Measurements from ENCODE around the gene BPIFB3.

Gene BPIFB3, protein sequence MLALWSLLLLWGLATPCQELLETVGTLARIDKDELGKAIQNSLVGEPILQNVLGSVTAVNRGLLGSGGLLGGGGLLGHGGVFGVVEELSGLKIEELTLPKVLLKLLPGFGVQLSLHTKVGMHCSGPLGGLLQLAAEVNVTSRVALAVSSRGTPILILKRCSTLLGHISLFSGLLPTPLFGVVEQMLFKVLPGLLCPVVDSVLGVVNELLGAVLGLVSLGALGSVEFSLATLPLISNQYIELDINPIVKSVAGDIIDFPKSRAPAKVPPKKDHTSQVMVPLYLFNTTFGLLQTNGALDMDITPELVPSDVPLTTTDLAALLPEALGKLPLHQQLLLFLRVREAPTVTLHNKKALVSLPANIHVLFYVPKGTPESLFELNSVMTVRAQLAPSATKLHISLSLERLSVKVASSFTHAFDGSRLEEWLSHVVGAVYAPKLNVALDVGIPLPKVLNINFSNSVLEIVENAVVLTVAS

DNA sequence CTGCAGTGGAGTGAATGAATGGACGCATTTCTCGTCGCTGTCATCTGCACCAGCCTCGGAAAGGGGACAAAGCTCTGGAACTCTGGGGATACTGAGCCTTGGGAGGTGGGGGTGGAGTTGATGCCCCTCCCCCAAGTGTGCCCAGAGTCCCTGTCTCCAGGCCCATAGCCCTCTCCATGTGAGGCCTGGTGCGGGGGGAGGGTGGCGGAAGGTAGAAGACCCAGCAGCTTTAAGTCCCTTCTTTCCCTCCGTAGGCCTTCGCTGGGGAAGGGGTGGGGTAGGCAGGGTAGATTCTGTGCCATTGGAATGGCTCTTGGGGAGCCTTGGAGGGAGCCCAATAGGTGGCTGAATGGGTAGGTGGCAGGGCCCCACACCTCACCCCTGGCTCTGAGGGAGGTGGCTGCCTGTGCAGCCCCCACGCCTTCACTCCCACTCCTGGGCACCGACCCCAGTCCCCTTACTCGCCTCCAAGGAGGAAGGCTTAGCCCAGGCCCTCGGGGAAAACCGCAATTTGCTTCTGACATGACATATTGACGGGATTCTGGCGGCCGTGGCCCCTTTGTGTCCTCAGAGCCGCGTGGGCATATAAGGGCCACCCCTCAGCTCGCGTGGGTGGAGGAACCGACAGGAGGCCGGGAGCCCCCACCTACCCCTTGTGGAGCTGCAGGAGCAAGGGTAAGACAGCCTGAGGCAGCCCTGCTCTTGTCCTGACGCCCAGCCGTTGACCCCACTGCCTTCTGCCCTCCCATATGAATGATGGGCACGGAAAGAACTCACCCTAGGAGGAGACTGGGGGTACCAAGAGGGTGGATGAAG, at the start of gene BPIFB3:
TSS of gene BPIFB3 (plus strand) at position 613 of the 816 bp plus-strand sequence. CDS start 1,533 bp downstream, outside the sequence.
- no peak for DNase-seq

DNA sequence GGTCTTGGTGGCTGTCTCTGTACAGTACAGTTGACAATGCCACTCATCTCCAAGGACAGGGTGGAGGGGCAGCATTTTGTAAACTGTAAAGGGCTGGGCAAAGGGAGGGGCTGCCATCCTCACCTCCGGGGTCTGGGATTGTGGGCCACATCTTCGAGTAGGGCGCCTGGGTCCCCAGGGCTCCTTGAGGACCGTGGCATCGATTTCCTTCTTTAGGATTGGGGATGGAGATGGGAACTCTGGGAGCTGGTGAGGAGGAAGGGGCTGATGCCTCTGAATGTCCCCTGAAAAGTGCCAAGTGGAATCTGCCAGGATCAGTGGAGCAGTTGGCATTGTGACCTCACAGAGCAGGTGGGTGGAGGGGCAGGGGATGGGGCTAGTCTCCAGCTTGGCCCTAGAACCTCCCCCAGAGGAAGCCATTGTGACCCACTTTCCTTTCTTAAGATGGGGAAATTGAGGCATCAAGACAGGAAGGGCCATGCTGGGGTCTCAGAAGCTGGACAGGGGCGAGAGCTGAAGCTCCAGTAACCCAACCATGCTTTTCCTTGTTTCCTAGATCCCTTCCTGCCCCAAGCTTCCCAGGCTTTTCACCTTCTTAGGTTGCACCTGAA, 49.5 kb upstream of the BPIFB3 start, which contains the start of gene SUN5:
TSS of gene SUN5 (minus strand) at position 293 of the 611 bp plus-strand sequence. CDS start at position 200, 93 bp downstream.
- no peak for DNase-seq

- no peak for DNase-seq
These were observed 48.6 kb upstream of the BPIFB3 start for GRCh38 chr20:33005132-33005566.

DNA sequence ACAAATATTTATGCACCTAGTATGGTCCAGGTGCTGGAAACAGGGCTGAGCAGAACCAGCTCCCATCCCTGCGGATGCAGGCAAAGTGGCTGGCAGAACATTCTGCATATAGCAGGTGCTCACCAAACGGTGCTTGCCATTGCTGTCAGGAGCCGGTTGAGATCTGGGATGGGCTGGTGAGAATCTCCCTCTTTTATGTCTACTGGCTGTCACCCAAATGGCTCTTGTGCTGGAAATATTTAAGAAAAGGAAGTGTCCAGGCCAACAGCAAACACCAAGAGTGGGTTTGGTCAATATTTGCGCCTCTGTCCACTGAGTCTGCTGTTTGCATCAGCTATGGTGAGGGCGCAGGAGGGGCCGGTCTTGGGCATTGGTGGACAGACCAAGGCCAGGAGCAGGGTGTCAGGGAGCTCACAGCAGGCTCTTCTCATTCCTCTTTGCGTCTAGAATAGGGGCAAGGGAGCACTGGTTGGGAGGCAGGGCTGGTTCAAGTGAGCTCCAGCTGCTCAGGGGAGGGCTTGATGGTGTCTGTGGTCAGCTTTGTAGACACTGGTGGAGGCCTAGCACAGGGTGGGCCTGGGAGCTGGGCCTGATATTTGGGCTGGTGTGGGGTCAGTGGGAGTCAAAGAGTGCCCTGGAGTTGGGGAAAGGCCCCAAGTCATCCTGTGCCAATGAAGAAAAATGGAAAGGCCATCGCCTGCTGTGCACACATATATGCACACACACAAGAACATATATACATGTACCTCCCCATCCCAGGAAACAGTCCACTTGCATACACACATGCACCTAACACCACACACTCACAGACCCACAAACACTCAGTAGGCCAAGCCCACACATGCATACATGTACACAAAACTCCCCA, 47.6 kb upstream of the BPIFB3 start:
- no peak for DNase-seq

- no peak for DNase-seq
These were observed 46.8 kb upstream of the BPIFB3 start for GRCh38 chr20:33006776-33007375.

DNA sequence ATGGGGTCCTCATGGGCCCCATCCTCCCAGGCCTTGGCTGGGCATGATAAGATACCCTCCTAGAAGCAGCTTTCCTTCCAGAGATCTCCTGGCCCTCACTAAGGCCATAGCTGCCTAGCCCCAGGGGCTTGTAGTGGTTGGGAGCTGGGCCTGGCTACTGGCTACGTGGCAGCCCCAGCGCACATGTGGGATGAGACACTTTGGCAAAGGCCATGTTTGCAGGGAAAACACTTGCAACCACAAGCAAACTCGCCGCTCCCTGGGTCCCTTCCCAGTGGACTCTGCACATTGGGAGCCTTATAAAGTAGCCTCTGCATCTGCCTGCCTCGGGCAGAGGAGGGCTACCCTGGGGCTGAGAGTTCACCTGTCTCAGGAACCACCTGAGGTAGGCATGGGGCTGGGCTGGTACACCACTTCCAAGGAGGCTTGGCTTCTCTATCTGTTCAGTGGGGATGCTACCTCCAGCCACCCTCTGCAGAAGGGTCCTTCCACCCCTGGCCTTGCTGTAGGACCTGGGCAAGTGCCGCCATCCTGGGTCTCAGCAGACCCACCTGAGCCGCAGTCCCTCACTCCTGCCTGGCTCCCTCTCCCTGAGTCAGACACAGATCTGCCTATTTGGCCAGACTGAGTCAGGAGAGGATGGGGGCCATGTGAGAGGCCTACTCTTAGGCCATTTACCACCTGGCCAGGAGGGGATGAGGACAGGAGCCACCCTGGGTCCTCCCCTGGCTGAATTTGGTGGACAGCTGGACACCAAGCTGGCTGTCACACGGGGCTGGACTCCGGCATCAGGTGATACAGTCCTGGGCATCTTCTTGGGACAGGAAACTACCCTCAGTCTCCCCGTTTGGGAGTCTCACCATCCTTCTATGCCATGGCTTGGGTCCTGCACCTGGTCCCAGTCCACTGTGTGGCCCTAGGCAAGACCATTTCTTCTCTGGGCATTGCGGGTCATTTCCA, 46.0 kb upstream of the BPIFB3 start, which contains the start of gene BPIFB2:
TSS of gene BPIFB2 (plus strand) at position 329 of the 960 bp plus-strand sequence. CDS start 871 bp downstream, outside the sequence.
- DNase-seq = no peak

- DNase-seq = no peak
These were observed 45.1 kb upstream of the BPIFB3 start for GRCh38 chr20:33008336-33009213.

- DNase-seq = no peak
These were observed 44.2 kb upstream of the BPIFB3 start for GRCh38 chr20:33009214-33010132.

- no peak for DNase-seq
These were observed 43.6 kb upstream of the BPIFB3 start for GRCh38 chr20:33010133-33010504.

- DNase-seq = no peak
These were observed 42.8 kb upstream of the BPIFB3 start for GRCh38 chr20:33010674-33011449.

- DNase-seq = no peak
These were observed 41.1 kb upstream of the BPIFB3 start for GRCh38 chr20:33012327-33013189.

DNA sequence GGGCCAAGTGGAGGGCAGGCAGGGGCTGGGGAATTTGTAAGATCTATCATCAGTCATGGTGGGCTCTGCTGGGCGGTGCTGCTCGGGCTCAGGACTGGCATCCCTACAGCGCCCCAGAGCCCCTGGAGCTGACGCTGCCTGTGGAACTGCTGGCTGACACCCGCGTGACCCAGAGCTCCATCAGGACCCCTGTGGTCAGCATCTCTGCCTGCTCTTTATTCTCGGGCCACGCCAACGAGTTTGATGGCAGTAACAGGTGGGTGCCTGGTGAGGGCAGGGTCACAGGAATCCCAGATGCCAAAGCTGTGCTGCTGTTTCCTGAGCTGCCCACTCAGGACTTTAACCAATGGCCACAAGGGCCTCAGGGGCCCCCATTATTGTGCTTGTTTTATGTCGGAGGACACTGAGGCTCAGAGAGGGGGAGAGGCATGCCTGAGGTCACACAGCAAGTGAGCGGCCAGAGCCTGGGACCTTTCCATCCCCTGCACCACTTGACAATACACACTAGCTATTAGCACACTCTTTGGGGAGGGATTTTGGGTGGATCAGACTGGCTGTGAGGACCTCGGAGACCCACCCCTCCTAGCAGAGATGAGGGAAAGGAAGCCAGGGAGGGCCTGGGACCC, 39.9 kb upstream of the BPIFB3 start:
- no peak for DNase-seq

DNA sequence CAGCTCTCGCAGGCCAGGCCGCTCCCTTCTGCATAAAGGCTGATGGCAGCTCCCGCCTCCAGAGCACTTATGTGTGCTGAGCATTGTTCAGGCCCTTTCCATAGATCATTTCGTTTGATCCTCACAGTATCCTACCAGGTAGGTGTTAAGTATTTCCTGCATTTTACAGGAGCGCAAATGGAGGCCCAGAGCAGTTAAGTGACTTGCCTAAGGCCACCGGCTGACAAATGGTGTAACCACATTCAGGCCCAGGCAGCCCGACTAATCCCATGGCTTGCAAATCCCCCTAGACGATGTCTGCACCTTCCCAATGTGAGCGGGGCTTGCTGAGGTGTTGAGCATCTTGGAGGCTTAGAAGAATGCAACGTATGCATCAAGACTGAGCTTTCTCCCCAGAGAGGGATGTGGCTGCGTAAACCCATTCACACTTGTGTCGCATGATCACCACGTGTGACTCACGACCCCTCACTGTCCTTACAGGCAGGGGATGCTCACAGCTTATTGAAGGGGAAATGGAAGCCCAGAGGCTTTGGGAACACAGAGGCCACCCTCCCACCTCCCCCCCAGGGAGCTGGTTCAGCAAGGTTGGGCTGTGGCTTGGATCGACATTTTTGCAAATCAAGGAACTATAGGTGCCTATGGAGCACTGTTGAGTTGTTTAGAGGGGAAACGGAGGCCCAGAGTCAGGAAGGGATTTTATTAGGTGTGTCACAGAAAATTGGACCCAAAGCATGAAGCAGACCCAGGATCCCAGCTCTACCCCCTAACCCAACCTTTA, 39.2 kb upstream of the BPIFB3 start:
- no peak for DNase-seq

GRCh38 chr20:33015114-33015484, 38.6 kb upstream of the BPIFB3 start:
- DNase-seq = no peak

Data from T1000 (cell line).